Endothelial cell of umbilical vein (primary cell): ENCODE measurements around the gene CEACAM5. TPM values are rescaled to one million over a fixed set of nuclear protein-coding genes. Genes with fewer than 3 reads are reported as not detected.

Experiments used
- BruUV-seq: library from RNA; stranded (reverse); fragments of 400-500 nt; replicated peaks from 2 replicates; lab custom pipeline; 2021; lab: Mats Ljungman, UMichigan
- CTCF ChIA-PET: fragments of 300-600, 350-600 bp; sonication (Branson Sonifier 250); formaldehyde crosslinking; loops from one replicate; lab custom pipeline; 2021; ENCODE audit warnings: antibody characterized with exemption, inconsistent platforms; lab: Charles Lee
- POLR2A ChIA-PET: fragments of 300-600, 350-600 bp; sonication (Branson Sonifier 250); formaldehyde crosslinking; loops from one replicate; lab custom pipeline; 2021; ENCODE audit warnings: antibody characterized with exemption, inconsistent platforms; lab: Charles Lee
- DNase-seq: peaks from one replicate; pipeline ENCODE4 v3.0.0-alpha.2; 2011; ENCODE audit warnings: low read depth, low spot score
- FAIRE-seq: peaks from 2 replicates; lab custom pipeline; 2011; peaks lifted over from hg19 to GRCh38; lab: Jason Lieb, UNC
- H2AFZ ChIP-seq: 2 replicates; pipeline ENCODE4 v1.6.0; 2012; ENCODE audit warnings: low read depth, low read length, control low read depth, inconsistent platforms
- H3K27ac ChIP-seq: 2 replicates; pipeline ENCODE4 v1.5.1; 2011; ENCODE audit warnings: low read depth, mild to moderate bottlenecking, control low read depth, low read length, moderate library complexity; ENCODE audit not compliant: insufficient read depth
- H3K27me3 ChIP-seq, 2 experiments: 2 replicates each; pipeline versions ENCODE4 v1.6.0 to v1.6.1; 2011; ENCODE audit warnings: low read length in 2 of 2, mixed read lengths in 1 of 2; ENCODE audit not compliant: control insufficient read depth in 2 of 2, insufficient read depth in 2 of 2
- H3K36me3 ChIP-seq, 2 experiments: 2 replicates in 1 of 2; 3 replicates in 1 of 2; pipeline ENCODE4 v1.5.1; 2011; ENCODE audit warnings: low read length in 2 of 2, mild to moderate bottlenecking in 1 of 2, moderate library complexity in 1 of 2; ENCODE audit not compliant: control insufficient read depth in 2 of 2, insufficient read depth in 2 of 2; ENCODE audit errors: extremely low read depth in 1 of 2
- H3K4me1 ChIP-seq: 3 replicates; pipeline ENCODE4 v1.5.1; 2011; ENCODE audit warnings: mild to moderate bottlenecking, low read length; ENCODE audit not compliant: control insufficient read depth, insufficient read depth; ENCODE audit errors: extremely low read depth
- H3K4me2 ChIP-seq: 2 replicates; pipeline ENCODE4 v1.6.1; 2011; ENCODE audit warnings: low read length, control low read depth, mixed read lengths; ENCODE audit not compliant: insufficient read depth
- H3K4me3 ChIP-seq, 3 experiments: fragments of 200-600 bp in 1 of 3; sonication (generic), shearing (Covaris generic) in 1 of 3; replicated peaks in 1 of 3; 2 replicates each; pipeline ENCODE4 v1.5.1; 2011 to 2016; ENCODE audit warnings: control low read depth in 3 of 3, low read length in 3 of 3, mild to moderate bottlenecking in 2 of 3, inconsistent platforms in 1 of 3, low read depth in 1 of 3, moderate library complexity in 1 of 3; ENCODE audit not compliant: insufficient read depth in 1 of 3
- H3K79me2 ChIP-seq: 2 replicates; pipeline ENCODE4 v1.6.0; 2012; ENCODE audit warnings: low read length, inconsistent platforms; ENCODE audit not compliant: control insufficient read depth, insufficient read depth
- H3K9ac ChIP-seq: replicated peaks from 2 replicates; pipeline ENCODE3; 2011; ENCODE audit warnings: low read length, control low read depth; ENCODE audit not compliant: insufficient read depth; ENCODE audit errors: extremely low read depth
- H3K9me1 ChIP-seq: replicated peaks from 3 replicates; pipeline ENCODE4 v1.6.0; 2011; ENCODE audit warnings: mild to moderate bottlenecking, low read length; ENCODE audit not compliant: control insufficient read depth, insufficient read depth; ENCODE audit errors: extremely low read depth
- H3K9me3 ChIP-seq: replicated peaks from 2 replicates; pipeline ENCODE4 v1.5.1; 2012; ENCODE audit warnings: low read length, inconsistent platforms; ENCODE audit not compliant: control insufficient read depth, insufficient read depth
- H4K20me1 ChIP-seq: replicated peaks from 2 replicates; pipeline ENCODE3; 2011; ENCODE audit warnings: mild to moderate bottlenecking, low read length; ENCODE audit not compliant: control insufficient read depth, insufficient read depth; ENCODE audit errors: extremely low read depth
- GATA2 ChIP-seq: IDR thresholded peaks from 2 replicates; pipeline ENCODE4 v1.7.0; 2011; ENCODE audit warnings: low read depth, mild to moderate bottlenecking, moderate library complexity, mixed read lengths, low read length; ENCODE audit not compliant: insufficient read length, insufficient read depth
- JUN ChIP-seq: IDR thresholded peaks from 2 replicates; pipeline ENCODE4 v1.6.1; 2011; ENCODE audit warnings: borderline replicate concordance, low read depth; ENCODE audit not compliant: insufficient read length, insufficient read depth
- dilution Hi-C: fragments of 300-500 bp; cut with MboI; formaldehyde crosslinking; loops from one replicate; pipeline ENCODE4 v1.15.0; 2019; ENCODE audit warnings: low sequenced_read_pairs; ENCODE audit not compliant: extremely low pct_ligation_motif_present
- intact Hi-C: fragments of 100-400 bp; cut with micrococcal nuclease; formaldehyde crosslinking; loops from one replicate; pipeline ENCODE4 v1.10.0; 2022
- polyA plus RNA-seq, 4 experiments: library from polyadenylated mRNA; depleted of rRNA in 3 of 4; stranded (reverse) in 3 of 4; unstranded in 1 of 4; fragments of >200 nt; gene quantifications; 2 replicates each; pipeline versions ENCODE4 v1.2.1 to v1.2.3, GENCODE V29; 2011 to 2012; ENCODE audit warnings: missing spikeins in 1 of 4
- total RNA-seq: library from RNA; stranded (reverse); gene quantifications from 2 replicates; pipeline ENCODE4 v1.2.3, GENCODE V29; 2021
- TF ChIP-seq, protein P1 (sequence below), 2 donors: IDR thresholded peaks; 1 replicate in 1 of 2; 2 replicates in 1 of 2; pipeline ENCODE4 v1.5.1; 2011; ENCODE audit warnings: low read length in 2 of 2, mild to moderate bottlenecking in 2 of 2, moderate library complexity in 2 of 2, control low read depth in 1 of 2, inconsistent platforms in 1 of 2, low read depth in 1 of 2; ENCODE audit not compliant: insufficient read depth in 1 of 2; ENCODE audit errors: extremely low read depth in 1 of 2
- TF ChIP-seq, protein P2 (sequence below): IDR thresholded peaks from 2 replicates; pipeline ENCODE4 v1.6.1; 2011; ENCODE audit not compliant: insufficient read depth, insufficient read length

Gene CEACAM5
- total and polyA plus RNA-seq, 2 donors (not counting 3 experiments of a cell fraction or from before 2014, with no cell fraction given) = not detected

DNA sequence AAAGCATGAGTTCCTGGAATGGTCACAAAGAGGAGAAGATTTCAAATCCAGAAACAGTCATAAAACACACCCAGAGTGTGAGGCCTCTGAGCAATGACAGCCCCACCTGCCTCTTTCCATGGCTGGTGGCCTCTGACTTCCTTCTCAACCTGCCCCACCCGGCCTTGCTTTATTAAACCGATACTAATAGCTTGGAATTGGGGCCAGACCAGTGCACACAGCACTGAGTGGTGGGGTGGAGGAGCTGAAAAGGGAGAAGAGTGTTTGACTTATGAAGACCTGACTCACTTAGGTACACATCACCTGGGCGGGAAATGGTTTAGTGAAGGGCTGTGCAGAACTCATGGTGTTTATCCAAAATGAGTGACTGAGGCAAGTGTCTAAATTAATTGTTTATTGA, 26.2 kb downstream of the CEACAM5 start:
- Histone ChIP-seq H3K36me3 (no peaks in the 10 kb centered on the region), H3K27me3 (peaks cover 5 to 6% of the 10 kb centered on the region in 2 experiments), H3K27ac (no peak overlapping the region), H3K9ac (no peak overlapping the region), H4K20me1 (no peaks in the 10 kb centered on the region), H3K4me3 (no peak overlapping the region), H3K9me3 (no peaks in the 10 kb centered on the region), H3K4me2 (no peak overlapping the region), H3K79me2 (no peaks in the 10 kb centered on the region), H3K4me1 (no peaks in the 10 kb centered on the region), H3K9me1 (no peaks in the 10 kb centered on the region), H2AFZ (no peak overlapping the region)
- no TSS peak for BruUV-seq
- ChIA-PET CTCF (interaction anchor here (1.8 kb wide), 1 partner anchor 19 kb away, joined by 13 read pairs; no protein-coding TSS in a partner anchor), POLR2A (no interaction called here)
- DNase-seq = no peak
- TF ChIP-seq, protein P1, sequence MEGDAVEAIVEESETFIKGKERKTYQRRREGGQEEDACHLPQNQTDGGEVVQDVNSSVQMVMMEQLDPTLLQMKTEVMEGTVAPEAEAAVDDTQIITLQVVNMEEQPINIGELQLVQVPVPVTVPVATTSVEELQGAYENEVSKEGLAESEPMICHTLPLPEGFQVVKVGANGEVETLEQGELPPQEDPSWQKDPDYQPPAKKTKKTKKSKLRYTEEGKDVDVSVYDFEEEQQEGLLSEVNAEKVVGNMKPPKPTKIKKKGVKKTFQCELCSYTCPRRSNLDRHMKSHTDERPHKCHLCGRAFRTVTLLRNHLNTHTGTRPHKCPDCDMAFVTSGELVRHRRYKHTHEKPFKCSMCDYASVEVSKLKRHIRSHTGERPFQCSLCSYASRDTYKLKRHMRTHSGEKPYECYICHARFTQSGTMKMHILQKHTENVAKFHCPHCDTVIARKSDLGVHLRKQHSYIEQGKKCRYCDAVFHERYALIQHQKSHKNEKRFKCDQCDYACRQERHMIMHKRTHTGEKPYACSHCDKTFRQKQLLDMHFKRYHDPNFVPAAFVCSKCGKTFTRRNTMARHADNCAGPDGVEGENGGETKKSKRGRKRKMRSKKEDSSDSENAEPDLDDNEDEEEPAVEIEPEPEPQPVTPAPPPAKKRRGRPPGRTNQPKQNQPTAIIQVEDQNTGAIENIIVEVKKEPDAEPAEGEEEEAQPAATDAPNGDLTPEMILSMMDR (IDR thresholded peaks at IDR 0.05; ENCODE audit: extremely low read depth in 1 of 2, insufficient read depth in 1 of 2, low read depth in 1 of 2, low read length in 2 of 2) = no peak
- TF ChIP-seq GATA2 = no peak
- FAIRE-seq = no peak
- intact Hi-C loops (no loop called here), dilution Hi-C loops (no loop called here)

DNA sequence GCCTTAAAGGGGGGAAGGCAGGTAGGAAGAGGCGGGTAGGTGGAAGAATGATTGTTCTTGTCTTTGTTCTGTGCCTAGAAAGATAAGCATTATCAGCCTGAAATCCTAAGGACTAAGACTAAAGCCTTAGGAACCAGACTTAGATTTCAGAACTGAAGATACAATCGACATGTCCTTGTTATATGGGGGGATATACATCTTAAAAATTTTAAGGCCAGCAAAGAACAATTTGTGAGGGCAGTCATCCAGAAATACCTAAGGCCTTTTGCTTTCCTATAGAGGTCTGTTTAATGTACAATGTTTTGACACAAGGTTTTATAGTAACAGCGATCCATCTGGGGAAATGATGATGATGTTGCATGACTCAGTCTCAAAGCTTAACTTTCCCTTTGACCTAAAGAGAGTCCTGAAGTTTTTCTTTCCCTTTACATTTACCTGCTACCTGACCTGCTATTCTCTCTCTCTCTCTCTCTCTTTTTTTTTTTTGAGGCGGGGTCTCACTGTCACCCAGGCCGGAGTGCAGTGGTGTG, 26.7 kb downstream of the CEACAM5 start:
- H2AFZ ChIP-seq = no peak overlapping the region
- H3K4me1 ChIP-seq = no peaks in the 10 kb centered on the region
- no peak overlapping the region for H3K9ac ChIP-seq
- FAIRE-seq (no peak), DNase-seq (no peak)
- dilution Hi-C loops = no loop called here
- no peaks in the 10 kb centered on the region for H3K9me3 ChIP-seq
- POLR2A ChIA-PET = no interaction called here
- BruUV-seq = no TSS peak
- intact Hi-C loops = no loop called here
- H3K4me3 ChIP-seq = no peak overlapping the region
- H3K27me3 ChIP-seq = peaks cover 5 to 6% of the 10 kb centered on the region in 2 experiments
- no peaks in the 10 kb centered on the region for H3K36me3 ChIP-seq
- H3K4me2 ChIP-seq = no peak overlapping the region
- no peaks in the 10 kb centered on the region for H4K20me1 ChIP-seq
- no peaks in the 10 kb centered on the region for H3K79me2 ChIP-seq
- CTCF ChIA-PET = interaction anchor here (1.2 to 1.8 kb wide), 2 partner anchors 18 to 44 kb away, joined by 4 to 13 read pairs; no protein-coding TSS in a partner anchor
- no peak for TF ChIP-seq JUN
- TF ChIP-seq, protein P2, sequence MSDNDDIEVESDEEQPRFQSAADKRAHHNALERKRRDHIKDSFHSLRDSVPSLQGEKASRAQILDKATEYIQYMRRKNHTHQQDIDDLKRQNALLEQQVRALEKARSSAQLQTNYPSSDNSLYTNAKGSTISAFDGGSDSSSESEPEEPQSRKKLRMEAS = no peak
- H3K9me1 ChIP-seq = no peaks in the 10 kb centered on the region
- no peak overlapping the region for H3K27ac ChIP-seq
